Stimulated activated CD8-positive, alpha-beta memory T cell treated with anti-CD3 and anti-CD28 coated beads, Interleukin-15, amount 100 ng/mL, for 48 hours (primary cell): Measurements from ENCODE around the gene DIAPH3.

Experiments used
- DNase-seq, 2 donors: peaks; one replicate each; pipeline ENCODE4 v3.0.0-alpha.2; 2020; ENCODE audit warnings: low read depth in 2 of 2

The DIAPH3 gene

GRCh38 chr13:59721926-59722910, 441.5 kb downstream of the DIAPH3 start:
- DNase-seq = no peak

DNA sequence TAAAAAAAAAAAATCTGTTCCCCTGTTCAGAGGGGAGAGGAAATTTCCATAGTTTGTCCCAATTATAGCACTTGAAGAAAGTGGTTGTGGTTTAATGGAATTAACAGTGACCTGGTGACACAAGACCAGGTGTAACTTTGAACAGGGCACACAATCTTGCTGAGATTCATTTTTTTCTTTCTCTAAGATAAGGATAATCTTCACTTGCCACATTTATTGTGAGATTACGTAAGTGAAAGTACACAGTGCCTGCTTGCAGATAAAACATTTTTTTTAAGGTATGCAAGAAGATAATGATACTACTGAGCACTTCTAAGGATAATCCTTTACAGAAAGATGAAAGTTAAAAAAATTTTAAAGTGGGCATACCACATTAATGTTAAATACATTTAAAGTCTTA, 448.1 kb downstream of the DIAPH3 start:
- DNase-seq = no peak

DNA sequence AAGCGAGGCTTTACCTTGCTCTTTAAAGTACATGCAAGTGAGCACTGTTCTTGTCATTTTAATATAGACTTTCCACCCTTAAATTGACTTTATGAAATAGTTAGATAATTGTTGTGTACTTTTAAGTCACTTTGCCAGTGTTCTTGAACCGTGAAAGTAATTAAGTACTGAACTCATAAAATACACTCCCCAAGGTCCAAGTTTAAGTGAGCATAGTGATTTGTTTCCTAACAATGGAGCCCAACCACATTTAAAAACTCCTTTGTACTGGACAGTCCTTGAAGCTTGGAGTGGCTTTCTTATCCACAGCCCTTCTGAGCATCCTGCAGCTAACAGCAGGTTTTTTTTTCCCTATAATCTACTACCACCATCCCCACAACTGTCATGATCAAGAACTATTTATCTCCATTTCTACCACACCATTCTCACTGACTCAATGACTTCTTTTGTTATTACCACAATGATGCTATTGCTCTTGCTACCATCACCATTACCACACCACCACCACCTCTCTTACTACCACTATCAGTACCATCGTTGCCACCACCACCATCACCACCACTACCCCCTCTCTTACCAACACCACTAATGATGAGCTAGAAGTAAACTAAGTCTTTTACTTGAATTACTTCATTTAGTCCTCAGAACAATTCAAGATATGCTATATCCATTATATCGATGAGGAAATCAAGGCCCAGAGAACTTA, 452.6 kb downstream of the DIAPH3 start:
- DNase-seq = no peak

- no peak for DNase-seq
Measured at GRCh38 chr13:59710416-59710815, 453.3 kb downstream of the DIAPH3 start.

GRCh38 chr13:59706101-59706976, 457.4 kb downstream of the DIAPH3 start:
- DNase-seq = no peak

DNA sequence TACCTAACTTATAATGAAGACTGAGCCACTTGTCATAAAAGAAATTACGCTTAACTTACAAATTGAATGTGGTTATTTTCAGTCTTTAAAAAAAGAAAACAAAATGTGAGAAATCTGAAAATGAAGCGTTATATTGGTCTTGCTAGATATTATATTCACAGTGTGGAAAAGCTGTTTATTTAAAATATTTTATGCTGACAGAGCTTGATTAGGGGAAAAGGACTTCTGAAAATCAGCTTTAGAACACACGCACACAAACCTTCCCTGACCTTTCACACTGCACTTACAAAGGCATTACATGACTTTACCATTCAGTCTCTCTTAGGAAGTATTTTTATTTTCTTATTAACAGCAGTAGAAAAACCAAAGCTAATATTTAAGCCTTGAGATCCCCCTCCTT, 461.5 kb downstream of the DIAPH3 start:
- no peak for DNase-seq

DNA sequence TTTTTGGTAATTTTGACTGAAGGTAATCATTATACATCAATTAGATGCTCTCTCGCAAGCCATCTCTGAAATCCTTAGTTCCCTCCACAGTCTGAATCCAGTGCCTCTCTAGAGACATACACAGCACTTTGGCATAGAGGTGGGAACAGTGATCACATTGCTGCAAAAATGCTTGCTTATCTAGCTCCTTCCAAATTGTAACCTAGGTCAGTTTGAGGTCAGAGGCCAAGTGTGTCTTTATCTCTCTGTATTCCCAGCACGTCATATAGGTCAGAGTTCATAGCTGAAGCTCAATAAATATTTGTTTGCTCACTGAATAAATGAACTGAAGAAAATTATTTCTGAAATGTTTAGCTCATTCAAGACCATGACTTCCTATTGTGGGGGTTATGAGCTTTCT, 462.5 kb downstream of the DIAPH3 start:
- DNase-seq = no peak

DNA sequence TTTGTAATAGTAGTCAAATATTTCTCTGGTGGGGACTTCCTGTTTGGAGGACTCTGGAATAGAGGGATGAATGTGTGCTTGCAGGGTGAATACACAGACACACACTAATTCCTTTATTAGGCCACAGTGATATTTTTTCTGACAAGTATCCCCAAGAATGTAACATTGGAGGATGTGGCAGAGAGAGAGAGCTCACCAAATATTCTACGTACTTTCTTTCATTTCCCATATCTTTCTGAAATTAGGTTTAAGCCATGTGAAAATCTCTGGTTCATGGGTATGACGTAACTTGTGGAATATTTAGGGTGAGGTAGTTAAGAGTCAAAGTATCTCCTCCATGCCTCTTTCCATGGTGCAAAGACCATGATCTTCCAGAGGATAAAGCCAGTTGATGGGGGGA, 463.4 kb downstream of the DIAPH3 start:
- no peak for DNase-seq

GRCh38 chr13:59696271-59696670, 467.5 kb downstream of the DIAPH3 start:
- DNase-seq = no peak

- no peak for DNase-seq
Measured at GRCh38 chr13:59691501-59692066, 472.1 kb downstream of the DIAPH3 start.

GRCh38 chr13:59690857-59691500, 472.7 kb downstream of the DIAPH3 start:
- DNase-seq = no peak

DNA sequence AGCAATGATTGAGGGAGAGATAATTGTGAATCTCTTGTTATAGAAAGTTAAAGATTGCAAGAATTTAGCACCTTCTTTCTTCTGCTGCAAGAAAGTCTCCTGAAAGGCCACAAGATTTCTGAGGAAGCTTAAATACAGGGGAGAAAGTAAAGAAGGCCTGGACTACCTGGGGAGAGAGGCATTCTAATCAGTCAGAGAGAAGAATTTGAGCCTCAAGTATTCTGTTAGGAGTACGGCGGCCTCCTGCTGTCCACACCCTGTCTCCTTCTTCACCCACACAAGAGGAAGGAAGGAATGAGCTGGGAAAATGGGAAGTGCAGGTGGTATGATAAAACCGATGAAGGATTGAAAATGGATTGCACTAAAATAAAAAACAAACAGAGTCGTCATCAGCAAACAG, 474.7 kb downstream of the DIAPH3 start:
- DNase-seq = no peak

DNA sequence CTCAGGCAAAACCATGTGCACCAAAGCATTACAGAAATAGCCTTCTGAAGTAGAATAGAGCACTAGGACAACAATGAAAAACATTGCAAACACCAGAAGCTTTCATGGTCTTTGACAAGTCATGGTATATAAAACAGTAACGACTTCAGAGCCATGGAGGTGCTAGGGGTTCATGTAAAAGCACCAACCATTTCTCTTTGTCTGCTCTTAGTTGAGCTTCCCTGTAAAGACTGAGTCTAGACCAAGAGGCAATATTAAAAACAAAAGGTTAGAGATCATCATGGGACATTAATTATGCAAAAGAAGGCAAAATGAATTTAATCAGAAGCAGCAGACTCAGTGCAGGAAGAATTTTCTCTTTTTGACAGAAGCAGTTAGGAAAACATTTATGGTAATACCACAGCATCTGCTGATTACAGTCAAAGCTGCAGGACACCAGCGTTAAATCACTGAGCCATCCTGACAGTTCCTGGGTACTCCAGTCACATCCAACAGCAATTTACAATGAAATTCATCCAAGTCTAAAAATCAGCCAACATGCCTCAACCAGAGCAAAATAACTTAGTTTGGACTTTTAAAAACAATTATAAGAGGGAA, 476.8 kb downstream of the DIAPH3 start:
- no peak for DNase-seq

DNA sequence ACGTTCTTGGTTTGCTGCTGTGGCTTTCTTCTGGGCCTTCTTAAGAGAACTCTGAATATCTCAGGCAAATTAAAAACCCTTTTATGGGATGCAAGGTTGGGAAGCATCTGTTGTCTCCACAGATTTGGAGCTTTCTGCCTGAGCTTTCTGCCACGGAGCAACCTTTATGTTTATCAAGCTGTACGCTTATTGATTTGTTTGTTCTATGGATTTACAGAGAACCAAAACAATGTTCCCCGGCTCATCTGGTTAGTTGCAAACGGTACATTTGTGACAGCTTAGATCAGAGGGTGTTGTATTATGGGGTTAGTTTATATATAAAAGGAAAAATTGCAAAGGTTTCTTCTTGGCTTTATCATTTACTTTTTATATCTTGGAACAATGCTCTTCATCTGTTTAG, 479.6 kb downstream of the DIAPH3 start:
- no peak for DNase-seq

GRCh38 chr13:59681636-59682311, 482.0 kb downstream of the DIAPH3 start:
- no peak for DNase-seq

GRCh38 chr13:59680429-59681024, 483.2 kb downstream of the DIAPH3 start:
- DNase-seq = no peak

DNA sequence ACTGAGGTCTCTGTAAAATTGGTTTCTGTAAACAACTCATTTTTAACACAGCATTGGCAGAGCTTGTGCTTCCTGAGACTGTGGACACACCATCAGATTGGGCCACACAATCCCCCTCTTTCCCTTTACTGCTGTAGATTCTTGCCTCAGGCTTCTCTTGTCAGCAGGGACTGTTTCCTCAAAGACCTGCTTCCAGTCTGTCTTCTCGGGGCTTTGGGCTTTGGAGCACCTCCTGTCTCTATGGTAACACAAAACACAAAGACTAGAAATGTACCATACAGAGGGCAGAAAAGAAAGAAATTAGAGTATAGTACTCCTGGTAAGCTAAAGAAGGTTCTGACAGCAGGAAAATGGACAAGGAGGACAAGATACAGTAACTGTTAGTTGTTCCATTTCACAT, 484.5 kb downstream of the DIAPH3 start:
- no peak for DNase-seq

DNA sequence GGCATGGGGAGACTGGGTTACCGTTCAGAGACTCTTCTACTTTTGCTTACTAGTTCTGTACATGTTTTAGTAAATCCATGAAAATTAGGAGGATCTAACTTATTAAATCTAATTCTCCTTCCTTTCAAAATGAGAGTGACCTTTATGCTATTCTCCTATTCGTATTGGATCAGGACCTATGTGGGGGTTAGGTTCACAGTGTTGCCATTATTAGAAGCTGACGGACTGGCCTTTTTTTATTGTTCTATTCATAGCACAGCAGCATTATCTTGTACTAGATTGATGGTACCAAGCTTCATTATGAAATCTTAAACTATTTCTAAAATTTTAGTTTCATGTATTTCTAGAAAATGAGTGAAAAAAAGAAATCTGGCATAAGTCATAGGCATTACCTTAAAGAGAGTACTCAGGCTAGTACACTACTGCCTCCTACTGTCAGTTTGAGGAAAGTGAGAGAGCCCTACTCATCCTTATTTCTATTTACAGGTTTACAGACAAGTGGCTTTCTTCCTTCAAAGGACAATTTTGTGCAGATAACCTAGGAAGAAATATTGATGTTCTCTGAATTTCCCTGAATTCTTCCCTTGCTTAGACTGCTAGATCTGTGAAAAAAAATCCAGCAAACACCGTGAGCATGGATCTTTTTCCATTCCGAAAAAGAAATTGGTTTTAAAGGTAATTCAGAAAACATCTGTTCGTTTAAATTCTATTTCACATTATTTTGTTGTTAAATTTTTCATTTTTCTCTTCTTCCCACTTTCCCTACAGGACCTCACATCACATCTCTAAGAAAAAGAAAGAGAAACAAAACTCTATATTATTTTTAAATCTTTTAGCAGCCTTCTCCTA, 485.5 kb downstream of the DIAPH3 start:
- DNase-seq = no peak

DNA sequence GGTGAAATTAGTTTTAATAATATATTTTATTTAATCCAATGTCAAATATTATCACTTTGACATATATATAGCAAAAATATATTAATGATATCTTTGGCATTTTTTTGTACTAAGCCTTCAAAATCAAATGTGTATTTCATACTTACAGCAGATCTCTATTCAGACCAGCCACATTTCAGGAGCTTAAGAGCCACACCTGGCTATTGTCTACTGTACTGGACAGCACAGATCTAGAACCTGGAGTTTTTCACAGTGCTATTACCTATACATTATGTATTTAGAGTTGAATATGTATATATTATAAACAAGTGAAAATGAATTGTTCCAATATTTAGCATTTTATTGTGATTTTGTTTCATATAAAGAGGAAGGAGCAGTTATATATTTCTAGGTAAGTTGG, 486.3 kb downstream of the DIAPH3 start:
- DNase-seq = no peak
